MM.1S (cell line): ENCODE data around the gene CLP1.
"Not testable (repeated sequence)": the region's sequence is repeated elsewhere in the genome, so short reads cannot be mapped to it uniquely, and the experiment has no call there.

Experiments
- DNase-seq: peaks from one replicate; pipeline ENCODE4 v3.0.0-alpha.2; 2015
- H2AFZ ChIP-seq: fragments of 300-600 bp; sonication (generic); 2 replicates; pipeline ENCODE4 v1.6.0; 2016; ENCODE audit warnings: antibody characterized with exemption, low read length
- H3F3A ChIP-seq: fragments of 300-600 bp; sonication (generic); 2 replicates; pipeline ENCODE4 v1.6.1; 2016; ENCODE audit warnings: mild to moderate bottlenecking, antibody characterized with exemption, low read length, moderate library complexity, mixed read lengths; ENCODE audit not compliant: insufficient read depth
- H3K27ac ChIP-seq: fragments of 300-600 bp; sonication (generic); 2 replicates; pipeline ENCODE4 v1.5.1; 2016; ENCODE audit warnings: mild to moderate bottlenecking, low read length
- H3K27me3 ChIP-seq: fragments of 300-600 bp; sonication (generic); replicated peaks from 2 replicates; pipeline ENCODE4 v1.6.0; 2016; ENCODE audit warnings: low read length; ENCODE audit not compliant: insufficient read depth
- H3K36me3 ChIP-seq: fragments of 300-600 bp; sonication (generic); replicated peaks from 2 replicates; pipeline ENCODE4 v1.6.1; 2016; ENCODE audit warnings: mild to moderate bottlenecking, low read length, mixed read lengths; ENCODE audit not compliant: insufficient read depth
- H3K4me1 ChIP-seq: fragments of 300-600 bp; sonication (generic); 2 replicates; pipeline ENCODE4 v1.6.1; 2016; ENCODE audit warnings: low read length, mixed read lengths
- H3K4me2 ChIP-seq: fragments of 300-600 bp; sonication (generic); 2 replicates; pipeline ENCODE4 v1.6.0; 2016; ENCODE audit warnings: low read depth, low read length
- H3K4me3 ChIP-seq: fragments of 300-600 bp; sonication (generic); 2 replicates; pipeline ENCODE4 v1.5.1; 2016; ENCODE audit warnings: low read length, mixed read lengths
- H3K79me2 ChIP-seq: fragments of 300-600 bp; sonication (generic); 2 replicates; pipeline ENCODE4 v1.6.1; 2016; ENCODE audit warnings: mixed run types, low read length, mixed read lengths
- H3K9ac ChIP-seq: fragments of 300-600 bp; sonication (generic); 2 replicates; pipeline ENCODE4 v1.6.1; 2016; ENCODE audit warnings: low read length, mixed read lengths
- H3K9me2 ChIP-seq: fragments of 300-600 bp; sonication (generic); replicated peaks from 2 replicates; pipeline ENCODE4 v1.6.1; 2016; ENCODE audit warnings: mild to moderate bottlenecking, low read length, mixed read lengths; ENCODE audit not compliant: insufficient read depth
- H3K9me3 ChIP-seq: fragments of 300-600 bp; sonication (generic); replicated peaks from 2 replicates; pipeline ENCODE4 v1.6.1; 2016; ENCODE audit warnings: mild to moderate bottlenecking, low read length, mixed read lengths; ENCODE audit not compliant: insufficient read depth
- H4K20me1 ChIP-seq: fragments of 300-600 bp; sonication (generic); 2 replicates; pipeline ENCODE4 v1.6.1; 2016; ENCODE audit warnings: mild to moderate bottlenecking, low read length, moderate library complexity, mixed read lengths; ENCODE audit not compliant: insufficient read depth
- EZH2 ChIP-seq: fragments of 300-600 bp; sonication (generic); optimal IDR thresholded peaks from 2 replicates; pipeline ENCODE3; 2017; ENCODE audit warnings: low read depth, mild to moderate bottlenecking, antibody characterized with exemption, low read length, mixed read lengths
- EZH2phosphoT487 ChIP-seq: fragments of 300-600 bp; sonication (generic); IDR thresholded peaks from 2 replicates; pipeline ENCODE4 v1.6.1; 2018; ENCODE audit warnings: antibody characterized with exemption, low read length
- TF ChIP-seq, protein P1 (sequence below): fragments of 300-600 bp; sonication (generic); IDR thresholded peaks from 2 replicates; pipeline ENCODE4 v1.5.1; 2016; ENCODE audit warnings: antibody characterized with exemption, low read length, mixed read lengths

Gene CLP1

DNA sequence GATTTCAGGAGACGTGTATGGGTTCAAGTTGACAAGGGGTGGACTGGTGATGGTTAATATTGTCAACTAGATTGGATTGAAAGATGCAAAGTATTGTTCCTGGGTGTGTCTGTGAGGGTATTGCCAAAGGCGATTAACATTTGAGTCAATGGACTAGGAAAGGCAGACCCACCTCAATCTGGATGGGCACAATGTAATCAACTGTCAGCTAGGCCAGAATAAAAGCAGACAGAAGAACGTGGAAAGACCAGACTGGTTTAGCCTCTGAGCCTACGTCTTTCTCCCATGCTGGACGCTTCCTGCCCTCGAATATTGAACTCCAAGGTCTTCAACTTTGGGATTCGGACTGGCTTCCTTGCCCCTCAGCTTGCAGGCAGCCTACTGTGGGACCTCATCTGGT, 6.2 kb upstream of the CLP1 start:
- Histone ChIP-seq H3K27me3 (peaks cover 27% of the 10 kb centered on the region), H3K9ac (no peak overlapping the region), H3K4me2 (no peak overlapping the region), H2AFZ (no peak overlapping the region), H3K79me2 (no peaks in the 10 kb centered on the region), H3K36me3 (no peaks in the 10 kb centered on the region), H3K4me1 (peaks cover 19% of the 10 kb centered on the region), H4K20me1 (no peaks in the 10 kb centered on the region), H3K4me3 (no peak overlapping the region), H3K9me2 (no peaks in the 10 kb centered on the region), H3K9me3 (no peaks in the 10 kb centered on the region), H3K27ac (no peak overlapping the region), H3F3A (peaks cover 7% of the 10 kb centered on the region)
- no peak for DNase-seq
- TF ChIP-seq EZH2, result no peak
- TF ChIP-seq EZH2phosphoT487, result no peak
- TF ChIP-seq, protein P1, sequence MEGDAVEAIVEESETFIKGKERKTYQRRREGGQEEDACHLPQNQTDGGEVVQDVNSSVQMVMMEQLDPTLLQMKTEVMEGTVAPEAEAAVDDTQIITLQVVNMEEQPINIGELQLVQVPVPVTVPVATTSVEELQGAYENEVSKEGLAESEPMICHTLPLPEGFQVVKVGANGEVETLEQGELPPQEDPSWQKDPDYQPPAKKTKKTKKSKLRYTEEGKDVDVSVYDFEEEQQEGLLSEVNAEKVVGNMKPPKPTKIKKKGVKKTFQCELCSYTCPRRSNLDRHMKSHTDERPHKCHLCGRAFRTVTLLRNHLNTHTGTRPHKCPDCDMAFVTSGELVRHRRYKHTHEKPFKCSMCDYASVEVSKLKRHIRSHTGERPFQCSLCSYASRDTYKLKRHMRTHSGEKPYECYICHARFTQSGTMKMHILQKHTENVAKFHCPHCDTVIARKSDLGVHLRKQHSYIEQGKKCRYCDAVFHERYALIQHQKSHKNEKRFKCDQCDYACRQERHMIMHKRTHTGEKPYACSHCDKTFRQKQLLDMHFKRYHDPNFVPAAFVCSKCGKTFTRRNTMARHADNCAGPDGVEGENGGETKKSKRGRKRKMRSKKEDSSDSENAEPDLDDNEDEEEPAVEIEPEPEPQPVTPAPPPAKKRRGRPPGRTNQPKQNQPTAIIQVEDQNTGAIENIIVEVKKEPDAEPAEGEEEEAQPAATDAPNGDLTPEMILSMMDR, result no peak

- H3K79me2 ChIP-seq, H3K9ac ChIP-seq, H3K36me3 ChIP-seq, DNase-seq, H3F3A ChIP-seq, H4K20me1 ChIP-seq, H3K9me2 ChIP-seq, H3K27ac ChIP-seq, H3K9me3 ChIP-seq: not testable (repeated sequence)
- Histone ChIP-seq H3K4me2 (peak overlapping the region; percentile 35; the same call in 1 of the 2 replicates), H3K27me3 (peaks cover 19% of the 10 kb centered on the region), H2AFZ (peak overlapping the region; percentile 59; the same call in 1 of the 2 replicates), H3K4me3 (0 out of 2 replicates have a peak overlapping the region, but pooled peaks have one; percentile 22), H3K4me1 (peaks cover 24% of the 10 kb centered on the region)
These were observed 5.3 kb upstream of the CLP1 start for GRCh38 chr11:57652230-57652629.

GRCh38 chr11:57652662-57653061, 4.9 kb upstream of the CLP1 start:
- no peak for DNase-seq
- H3F3A ChIP-seq, result peaks cover 7% of the 10 kb centered on the region
- H3K9me2 ChIP-seq, result no peaks in the 10 kb centered on the region
- no peak for TF ChIP-seq EZH2
- no peak for TF ChIP-seq EZH2phosphoT487
- TF ChIP-seq, protein P1, result no peak
- H3K4me1 ChIP-seq, result peaks cover 24% of the 10 kb centered on the region
- H3K9me3 ChIP-seq, result no peaks in the 10 kb centered on the region
- no peak overlapping the region for H3K9ac ChIP-seq
- peaks cover 1% of the 10 kb centered on the region for H3K79me2 ChIP-seq
- H3K4me2 ChIP-seq, result peak overlapping the region; percentile 35
- peak overlapping the region; percentile 22; the same call in 1 of the 2 replicates for H3K4me3 ChIP-seq
- peaks cover 15% of the 10 kb centered on the region for H3K27me3 ChIP-seq
- H2AFZ ChIP-seq, result peak overlapping the region; percentile 59
- no peak overlapping the region for H3K27ac ChIP-seq
- H3K36me3 ChIP-seq, result no peaks in the 10 kb centered on the region
- H4K20me1 ChIP-seq, result no peaks in the 10 kb centered on the region

DNA sequence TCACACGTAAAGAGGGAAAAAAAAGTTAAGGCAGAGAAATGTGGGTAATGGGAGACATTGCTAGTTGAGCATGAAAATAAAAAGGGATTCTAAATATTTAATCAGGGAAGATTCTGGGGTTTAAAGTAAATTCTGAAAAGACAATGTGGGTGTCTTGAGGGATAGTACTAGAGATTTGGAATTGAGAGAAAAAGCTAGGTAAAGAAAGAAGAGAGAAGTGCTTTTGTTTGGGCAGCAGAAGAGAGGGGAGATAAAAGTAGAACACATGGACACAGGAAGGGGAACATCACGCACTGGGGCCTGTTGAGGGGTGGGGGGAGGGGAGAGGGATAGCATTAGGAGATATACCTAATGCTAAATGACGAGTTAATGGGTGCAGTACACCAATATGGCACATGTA, 4.4 kb upstream of the CLP1 start:
- Histone ChIP-seq H3K27ac (no peak overlapping the region), H3K4me2 (peak overlapping the region; percentile 35), H3K4me3 (0 out of 2 replicates have a peak overlapping the region, but pooled peaks have one; percentile 22), H3K36me3 (no peaks in the 10 kb centered on the region), H3K79me2 (peaks cover 6% of the 10 kb centered on the region), H3K9me3 (no peaks in the 10 kb centered on the region), H3K9me2 (no peaks in the 10 kb centered on the region), H3K4me1 (peaks cover 19% of the 10 kb centered on the region), H3K27me3 (peaks cover 10% of the 10 kb centered on the region), H3K9ac (no peak overlapping the region), H4K20me1 (no peaks in the 10 kb centered on the region), H3F3A (peaks cover 7% of the 10 kb centered on the region), H2AFZ (peak overlapping the region; percentile 59)
- no peak for DNase-seq
- no peak for TF ChIP-seq EZH2phosphoT487
- TF ChIP-seq, protein P1, result no peak
- no peak for TF ChIP-seq EZH2
